Fibroblast of lung (primary cell): ENCODE data around the gene AXL. TPM values are rescaled to one million over a fixed set of nuclear protein-coding genes. Genes with fewer than 3 reads are reported as not detected.
"Not testable (repeated sequence)": the region's sequence is repeated elsewhere in the genome, so short reads cannot be mapped to it uniquely, and the experiment has no call there.

Source experiments
- DNase-seq, 2 donors: peaks; one replicate each; pipeline versions ENCODE4 v3.0.0 to v3.0.0-alpha.2; 2010; ENCODE audit warnings: low read depth in 2 of 2
- H2AFZ ChIP-seq: 2 replicates; pipeline ENCODE4 v1.5.1; 2012; ENCODE audit warnings: low read length, control low read depth, inconsistent platforms
- H3K27ac ChIP-seq: 2 replicates; pipeline ENCODE4 v1.5.1; 2011; ENCODE audit warnings: low read length, control low read depth; ENCODE audit not compliant: insufficient read depth
- H3K27me3 ChIP-seq: 2 replicates; pipeline ENCODE4 v1.5.1; 2011; ENCODE audit warnings: mild to moderate bottlenecking, low read length; ENCODE audit not compliant: control insufficient read depth, insufficient read depth
- H3K36me3 ChIP-seq: 2 replicates; pipeline ENCODE4 v1.5.1; 2011; ENCODE audit warnings: low read length; ENCODE audit not compliant: control insufficient read depth, insufficient read depth
- H3K4me1 ChIP-seq: 2 replicates; pipeline ENCODE4 v1.5.1; 2011; ENCODE audit warnings: low read length; ENCODE audit not compliant: control insufficient read depth, insufficient read depth; ENCODE audit errors: extremely low read depth
- H3K4me2 ChIP-seq: 2 replicates; pipeline ENCODE4 v1.5.1; 2011; ENCODE audit warnings: low read length, control low read depth; ENCODE audit not compliant: insufficient read depth; ENCODE audit errors: extremely low read depth
- H3K4me3 ChIP-seq, 4 experiments: fragments of 200-600 bp in 1 of 4; sonication (generic) in 1 of 4; replicated peaks in 1 of 4; 2 replicates each; pipeline ENCODE4 v1.5.1; 2011 to 2016; ENCODE audit warnings: low read length in 4 of 4, low read depth in 3 of 4, mild to moderate bottlenecking in 3 of 4, control low read depth in 2 of 4, inconsistent platforms in 1 of 4, mixed read lengths in 1 of 4; ENCODE audit not compliant: insufficient read depth in 1 of 4; ENCODE audit errors: control extremely low read depth in 1 of 4
- H3K79me2 ChIP-seq: 2 replicates; pipeline ENCODE4 v1.5.1; 2012; ENCODE audit warnings: mild to moderate bottlenecking, low read length, inconsistent platforms; ENCODE audit not compliant: control insufficient read depth, insufficient read depth
- H3K9ac ChIP-seq: 2 replicates; pipeline ENCODE4 v1.5.1; 2011; ENCODE audit warnings: mild to moderate bottlenecking, low read length, control low read depth; ENCODE audit not compliant: insufficient read depth
- H3K9me3 ChIP-seq: 2 replicates; pipeline ENCODE4 v1.5.1; 2012; ENCODE audit warnings: low read depth, low read length; ENCODE audit not compliant: control insufficient read depth, insufficient read depth
- H4K20me1 ChIP-seq: 2 replicates; pipeline ENCODE4 v1.5.1; 2011; ENCODE audit warnings: low read length; ENCODE audit not compliant: control insufficient read depth, insufficient read depth; ENCODE audit errors: extremely low read depth
- EZH2 ChIP-seq: IDR thresholded peaks from 2 replicates; pipeline ENCODE4 v1.5.1; 2012; ENCODE audit warnings: low read length, control low read depth, mild to moderate bottlenecking; ENCODE audit errors: missing control alignments
- polyA plus RNA-seq, 2 donors: library from polyadenylated mRNA; depleted of rRNA in 1 of 2; stranded (reverse) in 1 of 2; unstranded in 1 of 2; fragments of >200 nt; gene quantifications; 2 replicates each; pipeline ENCODE4 v1.2.1, GENCODE V29; 2011 to 2012; ENCODE audit warnings: missing spikeins in 1 of 2
- total RNA-seq: library from RNA; depleted of rRNA; stranded (reverse); fragments of >200 nt; gene quantifications from 2 replicates; pipeline ENCODE4 v1.2.1, GENCODE V29; 2014
- TF ChIP-seq, protein P1 (sequence below), 2 donors: IDR thresholded peaks in 1 of 2; conservative IDR thresholded peaks in 1 of 2; 1 replicate in 1 of 2; 2 replicates in 1 of 2; pipeline ENCODE4 v1.5.1; 2011 to 2012; ENCODE audit warnings: low read length in 2 of 2, control low read depth in 1 of 2, inconsistent platforms in 1 of 2, low read depth in 1 of 2, mild to moderate bottlenecking in 1 of 2

The AXL gene
- total and polyA plus RNA-seq, 2 donors (not counting 1 experiment from before 2014, with no cell fraction given), result 223 to 319 TPM

DNA sequence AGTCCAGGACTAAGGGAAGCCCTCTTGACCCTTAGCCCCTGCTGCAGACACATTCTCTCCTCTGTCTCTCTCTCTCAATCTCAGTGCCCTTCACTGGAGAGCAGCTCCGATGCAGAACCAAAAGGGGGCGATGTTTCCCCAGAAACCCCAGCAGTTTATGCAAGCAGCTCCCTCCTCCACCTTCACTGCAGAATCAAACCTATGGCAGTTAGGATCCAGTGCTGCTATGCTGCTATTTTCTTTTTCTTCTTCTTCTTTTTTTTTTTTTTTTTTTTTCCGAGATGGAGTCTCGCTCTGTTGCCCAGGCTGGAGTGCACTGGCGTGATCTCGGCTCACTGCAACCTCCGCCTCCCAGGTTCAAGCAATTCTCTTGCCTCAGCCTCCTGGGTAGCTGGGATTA, 14.7 kb upstream of the AXL start:
- H4K20me1 ChIP-seq, H3K36me3 ChIP-seq, H3K4me3 ChIP-seq, H3K27ac ChIP-seq, H3K4me2 ChIP-seq, H3K9ac ChIP-seq, H3K79me2 ChIP-seq, H2AFZ ChIP-seq, H3K9me3 ChIP-seq, H3K27me3 ChIP-seq: not testable (repeated sequence)
- peak; percentile 71 to 89 for DNase-seq
- H3K4me1 ChIP-seq, result peaks cover 15% of the 10 kb centered on the region
- TF ChIP-seq, protein P1, sequence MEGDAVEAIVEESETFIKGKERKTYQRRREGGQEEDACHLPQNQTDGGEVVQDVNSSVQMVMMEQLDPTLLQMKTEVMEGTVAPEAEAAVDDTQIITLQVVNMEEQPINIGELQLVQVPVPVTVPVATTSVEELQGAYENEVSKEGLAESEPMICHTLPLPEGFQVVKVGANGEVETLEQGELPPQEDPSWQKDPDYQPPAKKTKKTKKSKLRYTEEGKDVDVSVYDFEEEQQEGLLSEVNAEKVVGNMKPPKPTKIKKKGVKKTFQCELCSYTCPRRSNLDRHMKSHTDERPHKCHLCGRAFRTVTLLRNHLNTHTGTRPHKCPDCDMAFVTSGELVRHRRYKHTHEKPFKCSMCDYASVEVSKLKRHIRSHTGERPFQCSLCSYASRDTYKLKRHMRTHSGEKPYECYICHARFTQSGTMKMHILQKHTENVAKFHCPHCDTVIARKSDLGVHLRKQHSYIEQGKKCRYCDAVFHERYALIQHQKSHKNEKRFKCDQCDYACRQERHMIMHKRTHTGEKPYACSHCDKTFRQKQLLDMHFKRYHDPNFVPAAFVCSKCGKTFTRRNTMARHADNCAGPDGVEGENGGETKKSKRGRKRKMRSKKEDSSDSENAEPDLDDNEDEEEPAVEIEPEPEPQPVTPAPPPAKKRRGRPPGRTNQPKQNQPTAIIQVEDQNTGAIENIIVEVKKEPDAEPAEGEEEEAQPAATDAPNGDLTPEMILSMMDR (conservative IDR thresholded peaks at IDR 0.05 in 1 of 2, IDR thresholded peaks at IDR 0.05 in 1 of 2; ENCODE audit: low read depth in 1 of 2, low read length in 2 of 2), result peak; percentile 98

DNA sequence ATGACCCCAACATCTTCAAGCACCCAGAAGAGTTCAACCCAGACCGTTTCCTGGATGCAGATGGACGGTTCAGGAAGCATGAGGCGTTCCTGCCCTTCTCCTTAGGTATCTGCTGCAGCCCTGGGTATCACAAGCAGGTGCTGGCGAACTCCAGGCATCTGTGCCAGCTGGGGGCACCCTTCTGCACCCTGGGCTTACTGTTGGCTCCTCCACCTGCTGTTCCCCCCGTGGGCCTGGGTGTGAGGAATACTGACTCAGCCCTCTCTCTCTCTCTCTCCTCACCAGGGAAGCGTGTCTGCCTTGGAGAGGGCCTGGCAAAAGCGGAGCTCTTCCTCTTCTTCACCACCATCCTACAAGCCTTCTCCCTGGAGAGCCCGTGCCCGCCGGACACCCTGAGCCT, 13.0 kb upstream of the AXL start:
- Histone ChIP-seq H3K4me2 (no peak overlapping the region), H3K4me1 (peaks cover 15% of the 10 kb centered on the region), H2AFZ (no peak overlapping the region), H3K27ac (no peak overlapping the region), H3K36me3 (peaks cover 8% of the 10 kb centered on the region), H3K9ac (no peak overlapping the region), H4K20me1 (no peaks in the 10 kb centered on the region), H3K79me2 (no peaks in the 10 kb centered on the region), H3K27me3 (no peaks in the 10 kb centered on the region), H3K9me3 (no peaks in the 10 kb centered on the region), H3K4me3 (no peak overlapping the region)
- no peak for DNase-seq
- no peak for TF ChIP-seq EZH2
- TF ChIP-seq, protein P1 (conservative IDR thresholded peaks at IDR 0.05 in 1 of 2, IDR thresholded peaks at IDR 0.05 in 1 of 2; ENCODE audit: low read depth in 1 of 2, low read length in 2 of 2), result no peak

DNA sequence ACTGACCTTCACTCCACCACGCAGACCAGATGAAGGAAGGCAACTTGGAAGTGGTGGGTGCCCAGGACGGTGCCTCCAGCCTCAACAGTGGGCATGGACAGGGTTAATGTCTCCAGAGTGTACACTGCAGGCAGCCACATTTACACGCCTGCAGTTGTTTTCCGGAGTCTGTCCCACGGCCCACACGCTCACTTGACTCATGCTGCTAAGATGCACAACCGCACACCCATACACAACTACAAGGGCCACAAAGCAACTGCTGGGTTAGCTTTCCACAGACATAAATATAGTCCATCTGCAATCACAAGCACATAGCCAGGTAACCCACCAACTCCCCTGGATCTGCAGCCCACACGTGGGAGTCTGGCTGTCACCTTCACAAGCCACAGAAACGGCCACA, 12.6 kb upstream of the AXL start:
- Histone ChIP-seq H3K36me3 (peaks cover 8% of the 10 kb centered on the region), H3K4me2 (no peak overlapping the region), H3K4me3 (no peak overlapping the region), H3K27ac (peak overlapping the region; percentile 62), H4K20me1 (no peaks in the 10 kb centered on the region), H3K9me3 (no peaks in the 10 kb centered on the region), H2AFZ (no peak overlapping the region), H3K9ac (no peak overlapping the region), H3K4me1 (peaks cover 15% of the 10 kb centered on the region), H3K79me2 (no peaks in the 10 kb centered on the region), H3K27me3 (no peaks in the 10 kb centered on the region)
- DNase-seq, result no peak
- TF ChIP-seq EZH2, result no peak
- TF ChIP-seq, protein P1 (conservative IDR thresholded peaks at IDR 0.05 in 1 of 2, IDR thresholded peaks at IDR 0.05 in 1 of 2; ENCODE audit: low read depth in 1 of 2, low read length in 2 of 2), result no peak
